GM13977 (cell line): Measurements from ENCODE around the gene WDR93.

Experiments
- DNase-seq: peaks from one replicate; pipeline ENCODE4 v3.0.0; 2012; ENCODE audit warnings: low spot score
- CTCF ChIP-seq: IDR thresholded peaks from 2 replicates; pipeline ENCODE4 v1.5.1; 2012; ENCODE audit warnings: mild to moderate bottlenecking, control low read depth; ENCODE audit not compliant: insufficient read depth; ENCODE audit errors: extremely low read depth, missing control alignments
- in situ Hi-C: fragments of 300-500 bp; cut with MboI; formaldehyde crosslinking; loops from one replicate; pipeline ENCODE4 v1.12.0; 2022; ENCODE audit warnings: low sequenced_read_pairs, low pct_unique_long_range_greater_than_20kb, mixed read lengths, inconsistent platforms; ENCODE audit not compliant: unreplicated experiment

Gene WDR93

GRCh38 chr15:89662893-89663626 is 27.6 kb upstream of the WDR93 start:
- in situ Hi-C loops = no loop called here

GRCh38 chr15:89664441-89665350 is 25.9 kb upstream of the WDR93 start:
- in situ Hi-C loops = no loop called here
- no peak for TF ChIP-seq CTCF

More at GRCh38 chr15:89662893-89663626, 27.6 kb upstream of the WDR93 start:
- no peak for DNase-seq
- TF ChIP-seq CTCF = no peak

GRCh38 chr15:89665449-89666181 is 25.0 kb upstream of the WDR93 start:
- in situ Hi-C loops = no loop called here
- peak; percentile 78 for DNase-seq
- no peak for TF ChIP-seq CTCF

More at GRCh38 chr15:89664441-89665350, 25.9 kb upstream of the WDR93 start:
- DNase-seq = no peak

GRCh38 chr15:89666184-89666857 is 24.3 kb upstream of the WDR93 start:
- no peak for DNase-seq
- in situ Hi-C loops = no loop called here
- no peak for TF ChIP-seq CTCF

GRCh38 chr15:89666858-89667705 is 23.5 kb upstream of the WDR93 start:
- TF ChIP-seq CTCF = no peak
- in situ Hi-C loops = no loop called here

More at GRCh38 chr15:89666858-89667705, 23.5 kb upstream of the WDR93 start:
- no peak for DNase-seq
